HCT116 (cell line): ENCODE data around the gene BNC2. TPM values are rescaled to one million over a fixed set of nuclear protein-coding genes. Genes with fewer than 3 reads are reported as not detected.

Experiments used
- ATAC-seq: fragments of 200-7000 bp; cut with Tn5 transposase; 2 replicates; pipeline ENCODE4 v1.9.1; 2020; ENCODE audit warnings: mild to moderate bottlenecking, moderate library complexity
- BruUV-seq: library from RNA; stranded (reverse); fragments of 400-500 nt; replicated peaks from 2 replicates; lab custom pipeline; 2021; lab: Mats Ljungman, UMichigan
- CTCF ChIA-PET: fragments of 300-600 bp; sonication (Branson Sonifier 250); formaldehyde crosslinking; loops from one replicate; lab custom pipeline; 2021; ENCODE audit warnings: antibody characterized with exemption; lab: Charles Lee
- POLR2A ChIA-PET: fragments of 300-600, 350-600 bp; sonication (Branson Sonifier 250); formaldehyde crosslinking; loops from one replicate; lab custom pipeline; 2021; ENCODE audit warnings: antibody characterized with exemption; lab: Charles Lee
- RAD21 ChIA-PET, 2 experiments: fragments of 300-600 bp; sonication (Branson Sonifier 250); formaldehyde crosslinking; loops; one replicate each; lab custom pipeline; 2023; ENCODE audit warnings: low total read pairs in 2 of 2; ENCODE audit not compliant: uncharacterized antibody in 2 of 2, unreplicated experiment in 2 of 2, low non-redundant PET in 1 of 2; lab: Charles Lee
- DNase-seq: peaks from one replicate; pipeline ENCODE4 v3.0.0-alpha.2; 2010; ENCODE audit warnings: low read depth, low spot score
- H2AFZ ChIP-seq: fragments of 200-600 bp; shearing (Covaris generic), sonication (generic); 2 replicates; pipeline ENCODE4 v1.6.1; 2017; ENCODE audit warnings: low read depth, mixed run types, mixed read lengths, antibody characterized with exemption, low read length; ENCODE audit not compliant: poor library complexity, severe bottlenecking
- H3K27ac ChIP-seq: 2 replicates; pipeline ENCODE4 v1.5.1; 2012; ENCODE audit warnings: low read depth, low read length
- H3K27me3 ChIP-seq: fragments of 200-600 bp; sonication (generic); 2 replicates; pipeline ENCODE4 v1.6.1; 2016; ENCODE audit warnings: mixed run types, low read length, mixed read lengths; ENCODE audit not compliant: insufficient read depth
- H3K36me3 ChIP-seq, 2 experiments: fragments of 200-500 bp in 1 of 2; fragments of 200-600 bp in 1 of 2; sonication (Bioruptor generic) in 1 of 2; sonication (generic) in 1 of 2; 2 replicates each; pipeline versions ENCODE4 v1.5.1 to v1.6.1; 2014 to 2016; ENCODE audit warnings: low read length in 2 of 2, inconsistent platforms in 1 of 2, mixed read lengths in 1 of 2, mixed run types in 1 of 2; ENCODE audit not compliant: insufficient read depth in 2 of 2, control insufficient read depth in 1 of 2
- H3K4me1 ChIP-seq, 2 experiments: fragments of 200-600 bp in 1 of 2; sonication (generic) in 1 of 2; 2 replicates each; pipeline versions ENCODE4 v1.5.1 to v1.6.1; 2012 to 2017; ENCODE audit warnings: low read length in 2 of 2, inconsistent platforms in 1 of 2, mild to moderate bottlenecking in 1 of 2, mixed read lengths in 1 of 2, mixed run types in 1 of 2, moderate library complexity in 1 of 2; ENCODE audit not compliant: insufficient read depth in 2 of 2, control insufficient read depth in 1 of 2
- H3K4me2 ChIP-seq: fragments of 200-600 bp; sonication (generic); 2 replicates; pipeline ENCODE4 v1.6.1; 2017; ENCODE audit warnings: mixed run types, low read length, mixed read lengths
- H3K4me3 ChIP-seq, 2 experiments: fragments of 200-600 bp in 1 of 2; sonication (generic) in 1 of 2; replicated peaks in 1 of 2; 2 replicates each; pipeline ENCODE4 v1.5.1; 2011 to 2016; ENCODE audit warnings: low read length in 2 of 2, control low read depth in 1 of 2, low read depth in 1 of 2, mild to moderate bottlenecking in 1 of 2, mixed read lengths in 1 of 2, mixed run types in 1 of 2
- H3K79me2 ChIP-seq: fragments of 200-600 bp; sonication (generic); 2 replicates; pipeline ENCODE4 v1.6.1; 2017; ENCODE audit warnings: mild to moderate bottlenecking, mixed run types, low read length, moderate library complexity, mixed read lengths; ENCODE audit not compliant: insufficient read depth
- H3K9ac ChIP-seq: fragments of 200-600 bp; sonication (generic); 2 replicates; pipeline ENCODE4 v1.6.1; 2016; ENCODE audit warnings: low read length, mixed read lengths
- H3K9me2 ChIP-seq: fragments of 200-600 bp; sonication (generic), shearing (Covaris generic); 2 replicates; pipeline ENCODE4 v1.6.1; 2017; ENCODE audit warnings: mixed run types, mild to moderate bottlenecking, moderate library complexity; ENCODE audit not compliant: insufficient read depth
- H3K9me3 ChIP-seq, 2 experiments: fragments of 200-500 bp in 1 of 2; fragments of 200-600 bp in 1 of 2; sonication (Bioruptor generic) in 1 of 2; sonication (generic) in 1 of 2; 2 replicates each; pipeline ENCODE4 v1.6.1; 2014 to 2017; ENCODE audit warnings: low read length in 2 of 2, mixed read lengths in 2 of 2, inconsistent platforms in 1 of 2, low read depth in 1 of 2, mild to moderate bottlenecking in 1 of 2, mixed run types in 1 of 2, moderate library complexity in 1 of 2; ENCODE audit not compliant: control insufficient read depth in 1 of 2, insufficient read depth in 1 of 2
- H4K20me1 ChIP-seq: fragments of 200-600 bp; sonication (generic), shearing (Covaris generic); 2 replicates; pipeline ENCODE4 v1.6.1; 2017; ENCODE audit warnings: mixed run types, mild to moderate bottlenecking, moderate library complexity; ENCODE audit not compliant: insufficient read depth
- CTCF ChIP-seq, 3 experiments: fragments of 200-600 bp in 1 of 3; sonication (generic) in 1 of 3; IDR thresholded peaks in 2 of 3; conservative IDR thresholded peaks in 1 of 3; 2 replicates each; pipeline ENCODE4 v1.5.1; 2012 to 2017; ENCODE audit warnings: low read depth in 2 of 3, low read length in 2 of 3, antibody characterized with exemption in 1 of 3, borderline replicate concordance in 1 of 3, control low read depth in 1 of 3, mild to moderate bottlenecking in 1 of 3, mixed read lengths in 1 of 3, mixed run types in 1 of 3, moderate library complexity in 1 of 3; ENCODE audit not compliant: insufficient read depth in 1 of 3
- EZH2 ChIP-seq: fragments of 200-600 bp; sonication (generic); IDR thresholded peaks from 2 replicates; pipeline ENCODE4 v1.6.1; 2017; ENCODE audit warnings: antibody characterized with exemption, mixed run types
- EZH2phosphoT487 ChIP-seq: fragments of 200-600 bp; IDR thresholded peaks from 2 replicates; pipeline ENCODE4 v1.6.1; 2018; ENCODE audit warnings: antibody characterized with exemption, borderline replicate concordance
- SIN3A ChIP-seq: IDR thresholded peaks from 2 replicates; pipeline ENCODE4 v1.6.1; 2012; ENCODE audit warnings: low read depth
- YY1 ChIP-seq: IDR thresholded peaks from 2 replicates; pipeline ENCODE4 v1.6.1; 2011; ENCODE audit warnings: low read length, low read depth, moderate library complexity, mild to moderate bottlenecking; ENCODE audit not compliant: insufficient replicate concordance; ENCODE audit errors: extremely low read depth
- intact Hi-C: fragments of 100-400 bp; cut with micrococcal nuclease; formaldehyde crosslinking; loops from 2 replicates; pipeline ENCODE4 v1.10.0; 2022
- total RNA-seq: library from RNA; stranded (reverse); gene quantifications from one replicate; pipeline ENCODE4 v1.2.1, GENCODE V29; 2021; ENCODE audit not compliant: unreplicated experiment

BNC2 gene
- total RNA-seq, 1 experiment from 2014 or later: 0.37 TPM

GRCh38 chr9:16571127-16571802 is 299.2 kb downstream of the BNC2 start:
- no peak overlapping the region for H3K4me2 ChIP-seq
- H3K4me1 ChIP-seq: no peaks in the 10 kb centered on the region
- H3K4me3 ChIP-seq: no peak overlapping the region
- intact Hi-C loops: no loop called here
- no peaks in the 10 kb centered on the region; the same call in 1 of the 2 replicates for H4K20me1 ChIP-seq
- ATAC-seq (no peak), DNase-seq (no peak)
- ChIA-PET CTCF (no interaction called here), POLR2A (no interaction called here), RAD21 (no interaction called here)
- H3K36me3 ChIP-seq: no peaks in the 10 kb centered on the region
- no peak overlapping the region for H2AFZ ChIP-seq
- BruUV-seq: no TSS peak
- H3K9me2 ChIP-seq: no peaks in the 10 kb centered on the region
- H3K27ac ChIP-seq: no peak overlapping the region
- H3K9me3 ChIP-seq: no peaks in the 10 kb centered on the region
- H3K27me3 ChIP-seq: peaks cover 34% of the 10 kb centered on the region
- H3K9ac ChIP-seq: no peak overlapping the region
- no peaks in the 10 kb centered on the region for H3K79me2 ChIP-seq
- TF ChIP-seq EZH2phosphoT487 (no peak), CTCF (IDR thresholded peaks at IDR 0.05 in 2 of 3, conservative IDR thresholded peaks at IDR 0.05 in 1 of 3; ENCODE audit: borderline replicate concordance in 1 of 3, insufficient read depth in 1 of 3, low read depth in 2 of 3, low read length in 2 of 3) (no peak)

DNA sequence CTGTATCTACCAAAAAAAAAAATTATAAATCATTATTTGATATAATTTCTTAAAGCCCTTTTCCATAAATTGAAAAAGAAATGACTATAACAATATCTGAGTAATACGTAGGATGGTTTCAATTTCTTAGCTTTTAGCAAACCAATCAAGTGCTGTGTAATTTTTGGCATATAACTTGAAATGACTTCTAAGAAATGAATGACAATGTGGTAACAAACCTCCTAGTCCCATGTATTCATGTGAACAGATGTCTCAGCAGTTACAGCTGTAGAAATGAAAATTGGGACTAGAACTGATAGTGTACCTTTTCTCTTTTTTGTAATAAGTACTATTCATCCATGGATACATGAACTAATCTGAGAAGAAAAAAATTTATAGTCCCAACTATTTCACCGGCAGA is 307.0 kb downstream of the BNC2 start:
- BruUV-seq: no TSS peak
- no peaks in the 10 kb centered on the region for H4K20me1 ChIP-seq
- ChIA-PET POLR2A (no interaction called here), RAD21 (no interaction called here)
- H3K79me2 ChIP-seq: no peaks in the 10 kb centered on the region
- H3K4me1 ChIP-seq: no peaks in the 10 kb centered on the region
- H3K9me2 ChIP-seq: no peaks in the 10 kb centered on the region
- TF ChIP-seq SIN3A (no peak), YY1 (no peak), EZH2 (no peak)
- TF ChIP-seq, all 23 proteins: peak for 0
- H3K27me3 ChIP-seq: peaks cover 2% of the 10 kb centered on the region; the same call in 1 of the 2 replicates
- H3K36me3 ChIP-seq: no peaks in the 10 kb centered on the region
- CTCF ChIA-PET: no interaction called here
- H2AFZ ChIP-seq: no peak overlapping the region
- H3K4me3 ChIP-seq: no peak overlapping the region
- no peak overlapping the region for H3K9ac ChIP-seq
- no peaks in the 10 kb centered on the region for H3K9me3 ChIP-seq
- H3K27ac ChIP-seq: no peak overlapping the region
- H3K4me2 ChIP-seq: no peak overlapping the region
- ATAC-seq (no peak), DNase-seq (no peak)
- intact Hi-C loops: no loop called here
